ENCODE data around the gene CDC42BPA. TPM values are rescaled to one million over a fixed set of nuclear protein-coding genes. Genes with fewer than 3 reads are reported as not detected.
"Not testable (repeated sequence)": the region's sequence is repeated elsewhere in the genome, so short reads cannot be mapped to it uniquely, and the experiment has no call there.

The CDC42BPA gene
- total RNA-seq, 1 experiment from 2014 or later, result 38.2 TPM

- no peak for DNase-seq (ENCODE audit: low read depth)
Observed at GRCh38 chr1:227311389-227312001, 6.8 kb downstream of the CDC42BPA start.

GRCh38 chr1:227308367-227309336 lies 9.6 kb downstream of the CDC42BPA start:
- no peak for DNase-seq (ENCODE audit: low read depth)

- no peak for DNase-seq (ENCODE audit: low read depth)
Observed at GRCh38 chr1:227306689-227307088, 11.6 kb downstream of the CDC42BPA start.

GRCh38 chr1:227305894-227306626 lies 12.2 kb downstream of the CDC42BPA start:
- no peak for DNase-seq (ENCODE audit: low read depth)

DNA sequence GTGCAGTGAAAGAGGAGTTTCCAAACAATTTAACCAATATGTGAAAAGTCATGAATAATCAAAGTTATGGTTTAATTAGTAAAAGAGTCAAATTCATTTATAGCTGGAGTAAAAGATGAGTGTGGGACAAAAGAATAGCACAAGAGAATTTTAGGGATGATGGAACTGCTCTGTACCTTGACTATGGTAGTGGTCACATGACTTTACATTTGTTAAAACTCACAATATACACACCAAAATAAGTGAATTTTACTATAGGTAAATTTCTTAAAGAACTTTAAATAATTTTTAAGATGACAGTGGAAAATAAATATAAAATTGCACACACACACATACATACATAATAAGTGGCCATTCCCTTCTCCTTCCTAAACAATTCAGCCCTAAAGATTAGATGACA lies 13.6 kb downstream of the CDC42BPA start:
- DNase-seq (ENCODE audit: low read depth), result no peak

DNA sequence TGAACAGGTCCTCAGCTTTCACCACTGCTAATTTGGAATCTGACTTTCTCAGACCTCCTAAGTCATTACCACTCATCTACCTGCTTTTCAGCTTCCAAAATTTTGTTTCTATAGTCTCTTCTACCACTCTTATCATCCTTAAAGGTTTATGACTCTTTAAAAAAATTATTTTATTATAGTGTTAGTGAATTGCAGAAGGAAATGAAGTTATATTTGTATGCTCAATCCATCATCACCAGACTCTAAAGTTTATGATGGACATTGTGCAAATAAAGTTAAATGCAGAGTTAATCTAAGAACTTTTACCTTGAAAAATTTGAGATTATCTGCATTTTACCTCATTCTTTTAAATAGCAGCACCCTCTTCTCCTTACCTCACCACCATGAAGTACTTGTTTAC lies 14.6 kb downstream of the CDC42BPA start:
- no peak for DNase-seq (ENCODE audit: low read depth)

DNA sequence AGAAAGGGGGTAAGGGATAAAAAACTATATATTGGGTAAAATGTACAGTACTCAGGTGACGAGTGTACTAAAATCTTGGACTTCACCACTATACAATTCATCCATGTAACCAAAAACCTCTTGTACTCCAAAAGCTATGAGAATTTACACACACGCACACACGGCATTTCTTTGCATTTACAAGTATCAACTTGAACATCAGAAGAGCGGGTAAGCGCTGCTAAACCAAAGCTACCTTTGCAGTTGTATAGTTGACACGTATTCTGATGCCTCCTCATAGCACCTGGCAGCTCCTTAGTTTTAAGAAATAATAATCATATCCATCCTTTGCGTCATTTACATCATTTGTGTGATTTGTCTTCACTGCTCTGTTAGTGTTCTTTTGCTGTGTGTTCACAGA lies 17.6 kb downstream of the CDC42BPA start:
- no peak for DNase-seq (ENCODE audit: low read depth)

DNA sequence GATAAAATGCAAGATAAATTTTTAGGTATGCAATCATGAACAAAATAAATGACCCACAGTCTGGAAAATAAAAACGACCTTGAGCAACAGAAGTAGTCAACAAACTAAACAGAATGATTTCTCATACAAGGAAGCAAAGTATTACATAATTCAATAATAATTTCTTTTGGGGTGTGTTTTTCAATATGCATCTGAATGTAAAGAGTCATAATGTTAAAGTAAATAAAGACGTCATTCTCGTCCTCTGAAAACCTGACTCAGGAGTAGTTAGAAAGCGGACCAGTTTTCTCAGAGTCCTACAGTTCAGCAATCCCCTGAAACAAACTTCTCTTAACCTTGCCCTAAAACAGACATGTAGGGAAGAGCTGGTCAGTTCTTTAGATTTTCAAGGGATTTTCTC lies 18.6 kb downstream of the CDC42BPA start:
- DNase-seq (ENCODE audit: low read depth), result no peak

DNA sequence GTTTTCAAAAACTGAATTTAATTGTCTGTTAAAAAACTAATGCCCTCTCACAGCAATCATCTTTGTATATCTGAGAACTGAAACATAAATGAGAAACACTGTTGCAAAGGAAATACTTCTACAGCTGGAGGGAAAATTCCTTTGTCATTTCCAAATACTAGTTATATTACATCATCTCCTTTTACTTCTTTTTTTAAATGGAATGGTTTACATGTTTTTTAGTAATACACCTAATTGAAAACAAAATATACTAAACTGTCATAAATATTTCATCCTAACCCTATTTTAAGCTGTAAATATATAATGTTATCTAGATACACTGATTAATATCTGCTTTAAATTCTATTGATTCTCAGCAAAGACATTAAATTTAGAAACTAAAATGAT lies 19.1 kb downstream of the CDC42BPA start:
- DNase-seq (ENCODE audit: low read depth), result peak; percentile 18

DNA sequence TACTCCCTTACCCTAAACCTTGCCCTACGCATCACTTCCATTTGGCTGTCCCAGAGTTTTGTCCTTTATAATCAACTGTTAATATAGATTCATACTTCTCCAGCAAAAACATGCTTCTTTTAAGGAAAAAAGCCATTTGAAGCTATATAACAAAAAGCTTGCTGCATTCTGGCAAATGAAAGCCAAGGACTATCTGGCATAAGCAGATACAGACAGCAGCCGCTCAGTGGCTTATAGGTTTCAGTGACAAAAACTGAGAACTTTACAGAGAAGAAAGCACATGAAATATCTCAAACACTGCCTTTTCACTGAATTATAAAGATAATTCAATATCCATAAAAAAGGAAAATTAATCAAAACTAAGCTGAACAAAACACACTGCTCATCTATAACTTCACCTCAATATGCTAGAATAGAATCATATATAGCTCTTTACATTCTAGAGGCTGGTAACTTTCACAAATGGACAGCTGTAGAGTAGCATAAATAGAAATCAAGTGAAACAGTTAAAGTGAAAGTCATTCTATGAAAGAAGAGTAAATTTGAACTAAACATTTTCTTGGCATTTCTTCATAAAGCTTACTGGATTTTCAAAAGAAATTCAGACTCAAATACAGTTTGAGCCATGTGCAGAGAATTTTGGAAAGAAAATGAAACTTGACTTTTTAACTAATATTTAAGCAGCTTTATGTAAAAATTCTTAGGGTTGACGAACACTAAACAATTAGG lies 19.6 kb downstream of the CDC42BPA start:
- DNase-seq (ENCODE audit: low read depth), result no peak

- DNase-seq (ENCODE audit: low read depth), result no peak
Observed at GRCh38 chr1:227297073-227297793, 21.1 kb downstream of the CDC42BPA start.

- DNase-seq (ENCODE audit: low read depth), result no peak
Observed at GRCh38 chr1:227295609-227296008, 22.7 kb downstream of the CDC42BPA start.

- peak; percentile 11 for DNase-seq (ENCODE audit: low read depth)
Observed at GRCh38 chr1:227285745-227286144, 32.5 kb downstream of the CDC42BPA start.

DNA sequence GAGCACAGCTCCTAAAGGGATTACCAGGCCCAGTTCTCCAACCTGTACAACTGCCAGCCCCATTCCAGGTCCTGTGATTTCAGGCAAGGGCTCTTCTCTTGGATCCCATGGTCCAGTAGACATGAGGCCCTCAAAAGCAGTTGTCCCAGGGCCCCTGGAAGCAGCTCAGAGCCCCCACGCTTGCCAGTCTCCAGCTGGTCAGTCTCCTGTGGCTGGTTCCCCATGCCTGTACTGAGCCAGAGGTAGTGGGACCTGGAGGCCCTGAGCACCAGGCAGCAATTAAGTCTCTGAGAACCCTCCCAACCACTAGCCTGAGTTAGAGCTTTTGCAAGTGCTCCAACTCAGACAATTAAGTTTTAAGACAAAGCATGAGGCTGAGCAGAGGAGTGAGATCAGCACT lies 36.9 kb downstream of the CDC42BPA start:
- DNase-seq (ENCODE audit: low read depth), result no peak

DNA sequence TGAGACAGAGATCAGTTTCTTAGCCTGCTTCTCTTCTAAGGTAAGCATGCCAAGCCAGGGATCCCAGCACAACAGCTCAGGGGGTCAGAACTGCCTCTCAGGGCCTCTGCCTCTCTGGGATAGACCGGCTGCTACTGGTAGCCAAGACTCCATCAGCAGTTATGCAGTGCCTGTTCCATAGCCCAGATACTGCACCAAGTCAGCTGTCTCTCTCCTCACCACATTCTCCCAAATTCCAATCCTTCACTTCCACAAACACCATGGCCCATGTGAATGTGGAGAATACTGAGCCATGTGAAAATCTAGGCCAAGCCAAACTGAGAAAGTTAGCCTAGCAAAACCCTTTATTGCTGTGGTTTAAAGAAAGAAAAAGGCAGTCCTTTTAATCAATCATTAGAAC lies 37.5 kb downstream of the CDC42BPA start:
- no peak for DNase-seq (ENCODE audit: low read depth)

DNA sequence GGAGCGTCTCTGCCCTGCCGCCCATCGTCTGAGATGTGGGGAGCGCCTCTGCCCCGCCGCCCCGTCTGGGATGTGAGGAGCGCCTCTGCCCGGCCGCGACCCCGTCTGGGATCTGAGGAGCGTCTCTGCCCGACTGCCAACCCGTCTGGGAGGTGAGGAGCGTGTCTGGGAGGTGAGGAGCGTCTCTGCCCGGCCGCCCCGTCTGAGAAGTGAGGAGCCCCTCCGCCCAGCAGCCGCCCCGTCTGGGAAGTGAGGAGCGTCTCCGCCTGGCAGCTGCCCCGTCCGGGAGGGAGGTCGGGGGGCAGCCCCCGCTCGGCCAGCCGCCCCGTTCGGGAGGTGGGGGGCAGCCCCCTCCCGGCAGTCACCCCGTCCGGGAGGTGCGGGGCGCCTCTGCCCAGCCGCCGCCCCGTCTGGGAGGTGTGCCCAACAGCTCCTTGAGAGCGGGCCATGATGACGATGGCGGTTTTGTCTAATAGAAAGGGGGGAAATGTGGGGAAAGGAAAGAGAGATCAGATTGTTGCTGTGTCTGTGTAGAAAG lies 42.1 kb downstream of the CDC42BPA start:
- DNase-seq (ENCODE audit: low read depth), result not testable (repeated sequence)

- DNase-seq (ENCODE audit: low read depth), result peak; percentile 10
Observed at GRCh38 chr1:227273557-227273956, 44.7 kb downstream of the CDC42BPA start.

DNA sequence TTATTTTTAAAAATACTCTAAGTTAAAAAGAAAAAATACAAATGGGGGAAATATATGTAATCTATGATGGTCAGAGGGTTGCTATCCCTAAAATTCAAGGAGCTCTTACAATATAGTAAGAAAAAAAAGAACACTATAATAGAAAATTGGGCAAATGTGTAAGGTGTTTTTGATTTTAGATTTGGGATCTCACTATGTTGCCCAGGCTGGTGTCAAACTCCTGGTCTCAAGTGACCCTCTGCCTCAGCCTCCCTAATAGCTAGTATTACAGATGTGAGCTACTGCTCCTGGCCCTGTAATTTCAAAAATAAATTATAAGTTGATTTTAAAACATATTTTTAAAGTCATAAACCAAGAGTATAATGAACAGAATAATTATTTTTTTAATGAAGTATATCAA lies 45.9 kb downstream of the CDC42BPA start:
- DNase-seq (ENCODE audit: low read depth), result no peak

DNA sequence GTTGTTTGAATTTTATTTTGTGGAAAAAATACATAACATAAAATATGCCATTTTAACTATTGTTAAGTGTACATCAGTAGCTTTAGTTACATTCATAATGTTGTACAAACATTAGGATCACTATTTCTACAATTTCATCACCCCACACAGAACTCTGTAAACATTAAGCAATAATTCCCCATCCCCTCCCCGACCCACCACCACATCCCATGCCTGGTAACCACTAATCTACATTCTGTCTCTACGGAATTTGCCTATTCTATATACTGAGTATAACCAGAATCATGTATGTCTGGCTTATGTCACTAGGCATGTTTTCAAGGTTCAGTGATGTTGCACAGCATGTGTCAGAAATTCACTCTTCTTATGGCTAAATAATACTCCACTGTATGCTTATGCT lies 47.7 kb downstream of the CDC42BPA start:
- no peak for DNase-seq (ENCODE audit: low read depth)

DNA sequence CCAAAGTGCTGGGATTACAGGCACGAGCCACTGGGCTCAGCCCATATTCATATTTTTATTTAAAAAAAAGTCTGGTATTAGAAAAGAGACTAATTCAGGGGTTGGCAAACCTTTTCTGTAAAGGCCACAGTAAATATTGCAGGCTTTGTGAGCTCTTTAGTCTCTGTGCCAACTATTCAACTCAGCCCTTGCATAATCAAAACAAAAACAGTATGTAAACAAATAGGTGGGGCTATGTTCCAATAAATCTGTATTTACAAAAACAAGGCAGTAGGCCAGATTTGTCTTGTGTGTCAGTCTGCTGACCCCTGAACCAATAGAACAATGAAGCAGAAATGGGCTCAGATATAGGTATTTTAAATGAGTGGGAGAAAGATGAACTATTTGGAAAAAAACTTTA lies 49.3 kb downstream of the CDC42BPA start:
- no peak for DNase-seq (ENCODE audit: low read depth)

DNA sequence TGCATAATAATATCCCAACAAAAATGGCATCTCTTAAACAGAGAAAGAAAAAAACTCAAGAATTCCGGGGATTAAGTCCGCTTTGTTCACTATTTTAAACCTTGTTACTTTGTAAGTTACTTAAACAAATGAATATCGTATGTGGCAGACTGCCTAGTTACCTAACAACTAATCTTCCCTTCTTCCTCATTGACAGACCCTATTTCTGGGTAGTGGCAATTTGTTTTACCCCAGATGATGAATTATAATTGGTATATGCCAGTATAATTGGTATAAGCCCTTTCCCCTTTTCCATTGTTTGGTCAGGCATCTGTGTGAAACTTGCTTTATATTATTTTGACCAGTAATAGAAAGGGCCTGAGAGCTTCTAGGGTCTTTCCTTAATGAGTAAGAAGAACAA lies 52.4 kb downstream of the CDC42BPA start:
- DNase-seq (ENCODE audit: low read depth), result no peak

Data from LHCN-M2 (cell line).